Testis (tissue), 2 donors: ENCODE results near the gene TSC22D1.

Experiments used
- CTCF ChIP-seq, 3 experiments: fragments of 450-650 bp in 2 of 3; fragments of 200-600 bp in 1 of 3; sonication (generic) in 1 of 3; IDR thresholded peaks; one replicate each; pipeline ENCODE4 v1.5.1; 2016 to 2019; ENCODE audit warnings: antibody characterized with exemption in 3 of 3, mild to moderate bottlenecking in 2 of 3, moderate library complexity in 1 of 3
- POLR2A ChIP-seq: fragments of 450-650 bp; IDR thresholded peaks from one replicate; pipeline ENCODE4 v1.6.1; 2017; ENCODE audit warnings: antibody characterized with exemption, mild to moderate bottlenecking, moderate library complexity

GRCh38 chr13:44453881-44454280 is 122.2 kb downstream of the TSC22D1 start:
- TF ChIP-seq CTCF (IDR thresholded peaks at IDR 0.05) (no peak), POLR2A (no peak)
